HK-2 (cell line): Measurements from ENCODE around the gene ATP2B2.

Source experiments
- DNase-seq: peaks from one replicate; pipeline ENCODE4 v3.0.0-alpha.2; 2018; ENCODE audit not compliant: unreplicated experiment

Gene ATP2B2

GRCh38 chr3:10470120-10471053 is 35.0 kb downstream of the ATP2B2 start:
- no peak for DNase-seq

- DNase-seq: no peak
These were observed 35.8 kb downstream of the ATP2B2 start for GRCh38 chr3:10469441-10470119.

DNA sequence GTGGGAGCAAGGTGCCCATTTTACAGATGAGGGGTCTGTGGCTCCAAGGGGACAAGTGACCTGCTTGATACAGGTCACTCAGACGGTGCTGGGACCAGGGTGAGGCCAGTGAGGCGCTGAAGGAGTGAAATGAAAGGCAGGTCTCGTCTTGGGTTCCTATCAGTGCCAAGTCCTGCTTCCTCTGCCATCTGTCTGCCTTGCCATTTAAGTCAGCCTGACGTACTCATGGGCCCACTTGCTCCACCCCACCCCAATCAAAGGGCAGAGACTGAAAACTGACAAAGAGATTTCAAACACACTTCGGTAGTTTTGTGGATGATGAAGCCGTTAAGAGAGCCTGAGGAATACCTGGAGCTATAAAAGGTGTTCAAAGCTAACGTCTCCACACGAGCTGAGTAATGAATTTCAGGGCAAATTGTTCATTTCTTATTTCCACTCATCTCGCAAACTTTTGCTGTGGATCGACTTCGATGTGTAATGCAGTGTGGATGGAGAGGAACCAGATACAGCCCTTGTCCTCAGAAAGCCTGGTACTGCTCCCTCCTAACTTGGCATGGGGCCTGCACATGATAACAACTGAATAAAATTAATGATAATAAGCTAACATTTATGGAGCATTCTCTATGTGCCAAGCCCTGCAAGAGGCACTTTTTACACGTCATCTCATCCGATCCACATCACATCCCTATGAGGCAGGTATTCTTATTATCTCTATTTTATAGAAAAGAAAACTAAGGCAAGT is 36.6 kb downstream of the ATP2B2 start:
- no peak for DNase-seq

- no peak for DNase-seq
These were observed 37.3 kb downstream of the ATP2B2 start for GRCh38 chr3:10467904-10468612.

GRCh38 chr3:10467204-10467603 is 38.2 kb downstream of the ATP2B2 start:
- no peak for DNase-seq

- no peak for DNase-seq
These were observed 39.2 kb downstream of the ATP2B2 start for GRCh38 chr3:10466186-10466585.

DNA sequence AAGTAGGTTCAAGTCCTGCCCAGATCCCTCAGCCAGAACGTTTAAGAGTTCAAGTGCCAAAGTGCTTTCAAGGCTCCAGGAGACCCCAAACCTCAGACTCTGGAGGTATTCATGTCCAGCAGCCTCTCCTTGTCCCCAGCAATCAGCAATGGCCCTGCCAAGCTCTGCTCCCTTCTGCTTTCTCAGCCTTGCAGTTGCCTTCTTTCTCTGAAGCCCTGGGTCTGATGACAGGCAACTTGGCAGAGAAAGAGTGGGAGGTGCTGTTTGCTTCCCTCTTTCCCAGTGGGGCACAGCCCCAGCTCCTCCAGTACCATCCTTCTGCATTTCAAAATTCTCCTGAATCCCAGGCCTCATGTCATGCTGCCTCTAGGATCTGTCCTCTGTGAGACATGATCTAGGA is 40.2 kb downstream of the ATP2B2 start:
- no peak for DNase-seq

DNA sequence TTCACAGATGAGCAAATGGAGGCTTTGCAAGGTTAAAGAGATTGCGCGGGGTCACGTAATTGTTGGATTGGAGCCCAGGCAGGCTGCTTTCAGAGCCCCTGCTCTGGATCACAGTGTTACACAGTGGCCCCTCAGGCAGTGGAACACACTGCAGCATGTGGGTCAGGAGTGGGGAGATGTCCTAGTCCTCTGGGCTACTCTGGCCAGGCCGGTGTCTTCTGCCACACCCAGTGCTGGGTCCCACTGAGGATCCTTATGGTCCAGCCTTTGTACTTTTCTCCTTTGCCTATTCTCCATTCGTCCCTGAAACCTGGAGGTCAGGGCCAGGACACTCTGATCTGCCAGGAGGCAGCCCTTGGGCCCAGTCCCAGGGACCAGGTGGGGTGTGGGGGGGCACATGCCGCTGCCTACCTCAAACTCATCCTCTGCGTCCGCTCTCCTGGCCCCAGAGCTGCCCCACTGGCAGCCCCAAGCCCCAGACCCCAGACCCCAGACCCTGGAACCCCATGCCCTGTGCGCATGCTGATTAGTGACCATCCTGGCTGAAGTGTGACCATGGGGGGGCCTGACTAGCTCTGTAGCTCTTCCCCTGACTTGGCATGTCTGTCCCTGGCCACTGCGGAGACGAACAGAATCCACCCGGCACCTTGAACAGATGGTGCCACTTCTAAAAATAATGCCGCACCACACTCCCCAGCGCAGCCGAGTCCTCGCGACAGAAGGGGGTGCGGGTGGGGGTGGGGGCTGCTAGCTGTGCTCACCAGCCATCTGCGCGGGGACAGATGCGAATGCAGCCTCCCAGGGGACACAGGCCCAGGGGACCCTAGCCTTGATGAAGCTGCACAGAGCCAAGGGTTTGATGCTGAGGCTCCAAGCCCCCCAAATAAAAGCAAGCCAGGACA is 41.6 kb downstream of the ATP2B2 start:
- no peak for DNase-seq

DNA sequence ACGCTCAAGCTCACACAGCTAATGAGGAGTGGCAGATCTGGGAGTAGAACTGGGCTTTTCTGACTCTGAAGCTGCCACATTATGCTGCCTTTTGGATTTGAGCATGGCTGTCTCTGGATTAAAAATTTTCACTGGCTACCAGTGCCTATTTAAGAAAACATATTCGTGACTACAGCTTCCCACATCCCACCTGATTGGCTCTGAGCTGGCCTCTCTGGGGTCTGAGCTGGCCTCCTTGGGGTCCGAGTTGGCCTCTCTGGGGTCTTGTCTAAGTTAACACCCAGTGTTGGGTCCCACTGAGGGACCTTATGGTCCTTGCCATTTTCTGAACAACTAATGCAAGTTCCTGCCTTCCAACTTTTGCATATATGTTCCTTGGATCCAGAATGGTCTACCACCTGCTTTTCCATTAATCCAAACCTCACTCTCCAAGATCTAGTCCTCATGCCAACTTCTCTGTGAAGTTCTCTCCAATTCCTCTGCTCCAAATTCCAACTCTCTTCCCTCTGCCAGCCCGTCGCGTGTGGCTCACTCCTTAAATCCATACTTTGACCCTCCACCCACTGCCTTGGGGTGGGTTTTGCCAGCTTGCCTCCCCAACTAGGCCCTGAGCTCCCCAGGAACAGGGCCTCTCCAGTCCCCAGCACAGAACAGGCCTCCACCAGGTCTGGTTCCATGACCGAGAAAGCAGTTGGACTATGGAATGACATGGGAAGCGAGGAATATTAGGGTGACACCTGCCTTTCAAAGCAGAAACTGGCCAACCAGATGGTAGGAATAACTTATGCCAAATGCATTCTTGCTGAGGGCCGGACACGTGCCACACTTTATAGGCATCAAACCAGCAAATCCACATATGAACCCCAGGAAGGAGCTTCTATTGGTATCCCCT is 42.5 kb downstream of the ATP2B2 start:
- no peak for DNase-seq

GRCh38 chr3:10460951-10461545 is 44.3 kb downstream of the ATP2B2 start:
- no peak for DNase-seq

DNA sequence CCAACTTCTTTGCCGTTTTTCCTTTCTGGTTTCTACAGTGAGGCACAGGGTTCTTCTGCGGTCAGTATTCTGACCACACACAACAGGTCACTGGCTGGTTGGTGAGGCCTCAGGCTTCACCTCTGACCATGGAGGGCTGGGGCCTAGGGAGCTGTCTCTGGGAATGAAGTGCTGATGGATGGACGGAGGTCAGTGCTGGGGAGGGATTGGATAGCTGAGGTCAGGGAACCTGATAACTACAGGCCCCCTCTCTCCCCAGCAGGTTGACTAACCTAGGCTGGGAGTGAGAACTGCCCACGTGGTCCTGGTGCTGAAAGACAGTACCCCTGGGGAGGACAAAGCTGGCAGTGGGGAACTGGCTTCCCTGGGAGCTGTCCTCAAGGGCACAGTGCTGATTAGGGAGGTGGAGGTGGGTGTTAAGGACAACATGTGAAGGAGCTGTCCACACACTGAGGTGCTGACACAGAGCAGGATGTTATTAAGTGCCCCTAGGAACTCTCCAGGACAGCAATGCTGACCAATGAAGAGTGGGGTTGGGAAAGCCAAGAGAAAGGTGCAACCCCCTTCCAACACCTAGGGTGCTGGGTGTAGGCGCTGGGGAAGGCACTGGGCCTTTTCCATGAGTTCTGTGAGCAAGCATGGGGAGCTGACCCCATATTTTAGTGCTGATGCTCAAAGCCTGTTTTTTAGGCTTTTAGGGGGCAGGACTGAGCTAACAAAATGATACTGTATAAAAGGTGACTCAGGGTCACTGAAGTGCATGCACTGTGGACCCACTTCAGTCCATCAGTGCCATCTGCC is 45.2 kb downstream of the ATP2B2 start:
- DNase-seq: peak; percentile 65

- no peak for DNase-seq
These were observed 47.8 kb downstream of the ATP2B2 start for GRCh38 chr3:10457560-10457959.

DNA sequence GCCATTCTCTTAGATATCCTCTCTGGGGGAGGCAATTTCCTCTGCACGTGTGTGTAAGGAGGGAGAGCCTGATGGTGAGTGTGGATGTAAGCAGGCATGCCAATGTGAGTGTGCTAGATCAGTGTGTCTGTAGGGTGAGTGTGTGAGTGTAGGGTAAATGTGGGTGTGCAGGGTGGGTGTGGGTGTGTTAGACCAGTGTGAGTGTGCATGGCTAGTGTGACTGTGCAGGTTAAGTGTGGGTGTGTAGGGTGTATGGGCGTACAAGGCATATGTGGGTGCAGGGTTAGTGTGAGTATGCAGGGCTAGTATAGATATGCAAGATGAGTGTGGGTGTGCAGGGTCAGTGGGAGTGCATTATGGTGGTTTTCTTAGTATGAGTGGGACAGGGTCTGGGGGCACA is 48.4 kb downstream of the ATP2B2 start:
- no peak for DNase-seq

DNA sequence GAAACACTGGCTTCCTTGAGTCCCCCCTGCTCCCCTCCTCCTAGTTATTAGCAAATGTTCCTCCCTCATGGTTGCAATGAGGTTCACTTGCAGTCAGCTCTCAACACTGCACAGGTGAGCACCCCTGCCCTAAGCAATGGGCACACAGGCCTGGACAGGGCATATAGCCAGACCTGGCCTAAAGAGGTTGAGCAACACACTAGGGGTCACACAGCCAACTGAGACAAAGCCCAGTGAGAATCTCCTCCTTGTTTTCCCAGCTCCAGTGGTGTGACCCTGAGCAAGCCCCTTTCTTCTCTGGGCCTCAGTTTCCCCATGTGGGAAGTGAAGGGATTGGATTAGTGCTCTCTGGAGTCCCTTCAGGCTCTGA is 49.9 kb downstream of the ATP2B2 start:
- DNase-seq: no peak

GRCh38 chr3:10454907-10455544 is 50.4 kb downstream of the ATP2B2 start:
- DNase-seq: no peak

- DNase-seq: no peak
These were observed 51.8 kb downstream of the ATP2B2 start for GRCh38 chr3:10453431-10454163.
